Forelimb muscle (tissue), 1 donor: ENCODE results near the gene VIPR2. TPM values are rescaled to one million over a fixed set of nuclear protein-coding genes. Genes with fewer than 3 reads are reported as not detected.
"Not testable (repeated sequence)": the region's sequence is repeated elsewhere in the genome, so short reads cannot be mapped to it uniquely, and the experiment has no call there.

Experiments used
- DNase-seq: peaks from one replicate; pipeline ENCODE4 v3.0.0-alpha.2; 2013; ENCODE audit warnings: low read depth
- polyA plus RNA-seq: library from polyadenylated mRNA; unstranded; fragments of 120-200 nt; gene quantifications from one replicate; pipeline ENCODE4 v1.2.1, GENCODE V29; 2013; ENCODE audit not compliant: insufficient read length

The VIPR2 gene
- polyA plus RNA-seq, 1 donor: 9.4 TPM

GRCh38 chr7:159105832-159106811, 38.5 kb downstream of the VIPR2 start:
- DNase-seq: no peak

- no peak for DNase-seq
Observed at GRCh38 chr7:159105066-159105780, 39.4 kb downstream of the VIPR2 start.

GRCh38 chr7:159104188-159104920, 40.3 kb downstream of the VIPR2 start:
- no peak for DNase-seq

DNA sequence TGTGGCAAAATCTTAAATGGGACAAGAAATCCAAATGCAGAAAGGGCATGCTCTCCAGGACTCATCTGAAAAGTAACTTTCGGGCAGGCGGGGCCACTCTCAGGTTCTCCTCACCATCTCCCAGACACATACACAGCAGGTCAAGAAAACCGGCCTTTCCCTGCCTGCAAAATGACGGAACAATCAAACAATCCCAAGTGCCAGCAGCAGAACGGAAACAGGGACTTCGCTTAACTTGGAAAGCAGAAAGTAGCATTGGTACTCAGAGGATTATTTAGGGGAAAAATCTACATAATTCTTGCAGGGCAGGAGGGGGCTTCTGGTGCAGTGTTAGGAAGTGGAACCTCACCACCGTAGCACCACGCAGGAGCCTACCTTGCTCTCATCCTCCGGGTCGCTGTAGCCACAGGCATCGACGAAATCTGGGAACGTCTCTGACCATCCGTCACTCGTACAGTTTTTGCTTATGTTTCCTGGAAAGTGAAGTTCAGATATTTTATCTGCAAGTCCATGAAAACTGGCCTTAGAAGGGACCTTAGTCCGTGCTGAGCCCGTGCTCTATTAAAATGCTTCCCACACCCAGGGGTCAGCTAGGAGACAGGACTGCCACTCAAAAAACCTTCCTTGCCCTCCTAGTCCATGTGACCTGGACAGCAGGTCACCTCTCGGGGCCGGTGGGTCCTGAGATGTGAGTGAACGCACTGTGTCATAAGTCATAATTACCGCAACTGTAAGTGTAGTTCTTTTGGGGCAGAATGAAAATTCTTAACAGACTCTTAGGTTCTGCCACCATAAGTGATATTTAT, 41.1 kb downstream of the VIPR2 start:
- no peak for DNase-seq

- DNase-seq: no peak
Observed at GRCh38 chr7:159102681-159103381, 41.8 kb downstream of the VIPR2 start.

DNA sequence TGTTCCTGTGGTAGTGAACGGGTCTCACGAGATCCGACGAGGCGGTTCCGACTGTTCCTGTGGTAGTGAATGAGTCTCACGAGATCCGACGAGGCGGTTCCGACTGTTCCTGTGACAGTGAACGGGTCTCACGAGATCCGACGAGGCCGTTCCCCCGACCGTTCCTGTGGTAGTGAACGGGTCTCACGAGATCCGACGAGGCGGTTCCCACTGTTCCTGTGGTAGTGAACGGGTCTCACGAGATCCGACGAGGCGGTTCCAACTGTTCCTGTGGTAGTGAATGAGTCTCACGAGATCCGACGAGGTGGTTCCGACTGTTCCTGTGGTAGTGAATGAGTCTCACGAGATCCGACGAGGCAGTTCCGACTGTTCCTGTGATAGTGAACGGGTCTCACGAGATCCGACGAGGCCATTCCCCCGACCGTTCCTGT, 43.0 kb downstream of the VIPR2 start:
- not testable (repeated sequence) for DNase-seq

DNA sequence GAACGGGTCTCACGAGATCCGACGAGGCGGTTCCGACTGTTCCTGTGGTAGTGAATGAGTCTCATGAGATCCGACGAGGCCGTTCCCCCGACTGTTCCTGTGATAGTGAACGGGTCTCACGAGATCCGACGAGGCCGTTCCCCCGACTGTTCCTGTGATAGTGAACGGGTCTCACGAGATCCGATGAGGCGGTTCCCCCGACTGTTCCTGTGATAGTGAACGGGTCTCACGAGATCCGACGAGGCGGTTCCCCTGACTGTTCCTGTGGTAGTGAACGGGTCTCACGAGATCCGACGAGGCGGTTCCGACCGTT, 43.6 kb downstream of the VIPR2 start:
- DNase-seq: not testable (repeated sequence)

DNA sequence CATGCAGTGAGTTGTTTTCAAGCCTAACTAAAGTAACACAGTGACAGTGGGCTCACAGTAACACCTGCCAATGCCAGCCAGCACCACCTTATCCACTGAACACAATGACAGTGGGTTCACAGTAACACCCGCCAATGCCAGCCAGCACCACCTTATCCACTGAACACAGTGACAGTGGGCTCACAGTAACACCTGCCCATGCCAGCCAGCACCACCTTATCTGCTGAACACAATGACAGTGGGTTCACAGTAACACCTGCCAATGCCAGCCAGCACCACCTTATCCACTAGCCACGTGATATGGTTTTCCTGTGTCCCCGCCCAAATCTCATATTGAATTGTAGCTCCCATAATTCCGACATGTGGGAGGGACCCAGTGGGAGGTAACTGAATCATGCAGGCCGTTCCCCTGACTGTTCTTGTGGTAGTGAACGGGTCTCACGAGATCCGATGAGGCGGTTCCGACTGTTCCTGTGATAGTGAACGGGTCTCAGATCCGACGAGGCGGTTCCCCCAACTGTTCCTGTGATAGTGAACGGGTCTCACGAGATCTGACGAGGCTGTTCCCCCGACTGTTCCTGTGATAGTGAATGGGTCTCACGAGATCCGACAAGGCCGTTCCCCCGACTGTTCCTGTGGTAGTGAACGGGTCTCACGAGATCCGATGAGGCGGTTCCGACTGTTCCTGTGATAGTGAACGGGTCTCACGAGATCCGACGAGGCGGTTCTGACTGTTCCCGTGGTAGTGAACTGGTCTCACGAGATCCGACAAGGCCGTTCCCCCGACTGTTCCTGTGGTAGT, 44.2 kb downstream of the VIPR2 start:
- not testable (repeated sequence) for DNase-seq

- no peak for DNase-seq
Observed at GRCh38 chr7:159099711-159100231, 44.9 kb downstream of the VIPR2 start.

GRCh38 chr7:159098811-159099655, 45.6 kb downstream of the VIPR2 start:
- no peak for DNase-seq

GRCh38 chr7:159098424-159098786, 46.3 kb downstream of the VIPR2 start:
- no peak for DNase-seq

DNA sequence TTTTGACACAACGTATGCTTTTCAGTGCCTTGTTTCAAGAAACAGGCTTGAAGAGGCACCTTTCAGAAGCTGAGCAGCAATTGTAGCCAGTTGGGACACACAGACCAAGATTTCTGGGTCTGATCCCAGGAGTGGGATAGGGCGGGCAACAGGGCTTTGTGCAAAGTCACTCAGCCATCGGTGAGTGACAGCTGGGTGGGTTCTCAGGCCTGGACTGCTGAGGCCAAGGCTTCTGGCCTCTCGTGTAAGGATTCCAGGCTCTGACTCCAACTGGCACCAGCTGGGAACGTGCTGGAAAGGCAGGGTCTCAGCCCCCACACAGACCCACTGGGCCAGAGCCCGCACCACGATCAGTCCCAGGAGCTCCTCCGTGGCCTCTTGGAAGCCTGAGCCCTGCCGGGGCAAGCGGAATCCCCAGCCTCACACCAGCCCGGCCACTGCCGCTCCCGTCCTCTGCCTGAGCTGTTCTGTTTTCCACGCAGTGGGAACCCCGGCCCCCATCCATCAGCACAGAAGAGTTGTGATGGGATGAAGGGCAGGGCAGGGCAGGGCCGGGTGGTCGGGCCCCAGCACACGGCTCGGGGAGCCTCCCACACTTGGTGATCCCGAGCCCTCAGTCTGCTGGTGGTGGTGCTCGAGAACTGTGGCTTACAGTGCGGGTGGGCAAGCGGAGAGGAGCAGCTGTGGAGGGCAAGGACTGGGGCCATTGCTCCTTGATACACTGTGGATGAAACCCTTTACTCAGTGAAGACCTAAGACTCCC, 46.8 kb downstream of the VIPR2 start:
- DNase-seq: no peak

DNA sequence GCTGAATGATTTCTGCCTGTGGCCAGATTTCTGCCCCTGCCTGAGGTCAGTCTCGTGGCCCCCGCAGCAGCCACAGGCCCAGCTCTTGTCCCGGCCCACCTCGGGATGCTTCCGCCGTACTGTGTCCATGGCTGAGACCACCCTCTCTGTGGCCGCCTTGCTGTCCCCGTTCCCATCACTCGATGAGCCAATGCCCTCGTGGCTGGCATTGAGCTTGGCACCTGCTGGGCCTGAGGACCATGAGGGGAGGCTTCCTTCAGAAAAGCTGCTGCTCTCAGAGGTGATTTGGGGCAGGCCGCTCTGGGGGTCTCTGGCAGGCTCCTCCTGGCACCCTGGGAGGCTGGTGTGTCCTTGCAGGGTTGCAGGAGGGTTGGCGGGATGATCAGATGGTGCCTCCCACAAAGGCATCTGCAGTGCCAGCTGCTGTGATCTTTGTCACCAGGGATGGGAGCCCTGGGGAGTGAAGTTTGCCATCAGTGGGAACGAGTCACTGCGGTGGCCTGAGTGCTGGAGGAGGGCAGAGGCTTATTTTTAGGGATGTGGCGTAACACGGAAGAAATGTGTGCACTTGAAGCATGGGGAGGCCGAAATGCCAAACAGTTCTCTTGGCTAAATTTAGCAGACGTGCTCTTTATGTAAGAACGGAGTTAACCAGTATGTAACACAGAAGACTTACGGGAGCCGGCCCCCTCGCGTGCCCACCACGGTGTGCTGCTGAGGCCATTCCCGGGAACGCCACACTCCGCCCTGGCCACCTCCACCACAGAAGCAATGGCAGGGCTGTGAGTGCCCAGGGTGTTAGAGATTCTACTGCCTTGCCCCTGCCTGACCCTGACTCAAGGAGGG, 47.7 kb downstream of the VIPR2 start:
- DNase-seq: no peak

DNA sequence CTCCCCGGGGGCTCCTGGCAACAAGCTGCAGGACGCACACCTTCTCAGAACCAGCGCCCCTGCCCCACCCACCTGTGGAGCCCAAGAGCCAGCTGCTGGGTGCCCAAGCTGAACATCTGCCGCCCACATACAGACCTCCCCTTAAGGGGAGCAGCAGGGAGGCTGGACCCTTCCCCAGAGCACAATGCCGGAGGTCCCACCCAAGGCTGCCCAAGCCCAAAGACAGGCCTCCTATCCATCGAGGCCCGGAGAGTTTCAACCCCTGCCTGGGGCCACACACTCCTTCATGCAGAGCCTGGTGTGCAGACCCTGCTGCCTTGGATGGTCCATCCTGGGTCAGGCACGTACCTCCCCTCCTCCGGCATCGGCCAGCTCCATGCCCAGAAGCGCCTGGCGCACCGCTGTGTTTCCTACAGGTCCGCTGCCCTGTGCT, 48.7 kb downstream of the VIPR2 start:
- DNase-seq: no peak

DNA sequence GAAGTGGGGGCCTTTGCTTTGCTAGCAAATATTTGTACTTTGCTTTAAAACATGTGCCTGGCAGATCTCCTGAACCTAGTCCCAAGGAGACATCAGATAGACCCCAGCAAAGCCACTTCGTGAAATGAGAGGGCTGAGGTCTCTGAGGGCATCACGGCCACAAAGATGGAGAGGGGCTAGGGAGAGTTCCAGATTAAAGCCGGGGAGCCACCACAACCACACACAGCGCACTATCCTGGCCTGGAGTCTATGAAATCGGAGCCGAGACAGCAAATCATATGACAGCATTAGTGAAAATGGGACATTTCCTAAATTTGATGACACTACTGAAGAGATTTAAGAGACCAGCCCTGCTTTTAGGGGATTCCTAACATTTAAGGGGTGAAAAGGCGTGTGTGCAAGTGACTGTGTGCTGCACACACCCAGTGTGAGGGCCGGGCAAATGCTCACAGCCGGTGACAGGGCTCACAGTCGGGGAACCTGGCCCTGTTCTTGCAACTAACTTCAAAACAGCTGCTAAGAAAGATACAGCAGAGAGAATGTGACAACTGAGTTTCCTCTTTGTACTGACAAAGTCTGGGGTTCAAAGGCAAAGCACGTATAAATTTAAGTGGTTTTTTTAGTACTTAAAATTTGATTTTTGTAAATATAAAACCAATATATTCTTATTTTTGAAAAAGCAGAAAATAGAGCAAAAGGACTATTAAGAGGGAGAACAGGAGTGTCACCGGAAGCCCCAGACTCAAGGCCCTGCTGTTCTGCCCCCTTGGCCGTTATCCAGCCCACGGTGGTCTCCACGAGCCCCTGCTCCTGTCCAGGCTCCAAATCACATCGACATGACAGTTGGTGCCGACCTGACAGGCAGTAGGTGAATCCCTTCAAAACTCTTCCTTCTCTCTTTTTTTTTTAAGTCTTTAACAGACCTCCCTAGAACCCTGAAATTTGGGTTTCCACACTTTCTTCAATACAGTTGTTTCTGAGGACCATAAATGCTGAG, 49.5 kb downstream of the VIPR2 start:
- no peak for DNase-seq
